Measurements from ENCODE around the gene IPO9. TPM values are rescaled to one million over a fixed set of nuclear protein-coding genes. Genes with fewer than 3 reads are reported as not detected.

The IPO9 gene
- total RNA-seq, 1 donor from 2014 or later: 10.3 TPM

DNA sequence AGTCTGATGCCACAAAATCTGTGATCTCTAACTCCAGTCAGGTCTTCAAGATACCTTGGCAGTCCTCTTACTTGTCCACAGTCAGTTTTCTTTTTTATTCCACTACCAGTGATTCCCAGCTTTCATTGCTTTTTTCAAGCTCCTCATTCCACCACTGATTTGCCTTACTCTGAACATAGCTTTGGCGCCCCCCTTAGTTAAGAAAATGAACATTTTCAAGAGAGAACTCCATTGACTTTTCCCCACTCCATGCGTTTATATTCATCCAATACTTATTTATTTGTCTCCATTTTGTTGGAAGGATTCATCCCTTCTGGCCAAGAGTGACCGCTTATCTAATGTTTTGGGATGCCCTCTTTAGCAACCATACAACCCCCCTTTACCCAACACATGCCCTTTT, 33.9 kb upstream of the IPO9 start:
- H3K36me3 ChIP-seq (ENCODE audit: control insufficient read depth, insufficient read depth, low read length): peaks cover 10% of the 10 kb centered on the region

DNA sequence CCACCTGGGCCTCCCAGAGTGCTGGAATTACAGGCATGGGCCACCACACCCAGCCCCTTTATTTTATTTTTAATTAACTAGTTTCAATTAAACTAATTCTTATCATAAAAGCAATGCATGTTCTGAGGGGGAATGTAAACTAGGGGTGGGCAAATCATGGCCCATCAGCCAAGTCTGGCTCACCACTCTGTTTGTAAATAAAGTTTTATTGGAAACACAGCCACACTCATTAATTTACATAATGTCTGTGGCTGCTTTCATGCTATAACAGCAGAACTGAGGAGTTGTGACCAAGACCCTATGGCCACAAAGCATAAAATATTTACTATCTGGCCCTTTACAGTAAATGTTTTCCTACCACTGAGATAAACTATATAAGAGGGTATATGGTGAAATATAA, 28.7 kb upstream of the IPO9 start:
- H3K4me3 ChIP-seq (ENCODE audit: low read depth, low read length): no peak overlapping the region
- DNase-seq (ENCODE audit: low read depth): no peak
- FAIRE-seq: no peak
- H3K36me3 ChIP-seq (ENCODE audit: control insufficient read depth, insufficient read depth, low read length): peaks cover 13% of the 10 kb centered on the region
- TF ChIP-seq, protein P1, sequence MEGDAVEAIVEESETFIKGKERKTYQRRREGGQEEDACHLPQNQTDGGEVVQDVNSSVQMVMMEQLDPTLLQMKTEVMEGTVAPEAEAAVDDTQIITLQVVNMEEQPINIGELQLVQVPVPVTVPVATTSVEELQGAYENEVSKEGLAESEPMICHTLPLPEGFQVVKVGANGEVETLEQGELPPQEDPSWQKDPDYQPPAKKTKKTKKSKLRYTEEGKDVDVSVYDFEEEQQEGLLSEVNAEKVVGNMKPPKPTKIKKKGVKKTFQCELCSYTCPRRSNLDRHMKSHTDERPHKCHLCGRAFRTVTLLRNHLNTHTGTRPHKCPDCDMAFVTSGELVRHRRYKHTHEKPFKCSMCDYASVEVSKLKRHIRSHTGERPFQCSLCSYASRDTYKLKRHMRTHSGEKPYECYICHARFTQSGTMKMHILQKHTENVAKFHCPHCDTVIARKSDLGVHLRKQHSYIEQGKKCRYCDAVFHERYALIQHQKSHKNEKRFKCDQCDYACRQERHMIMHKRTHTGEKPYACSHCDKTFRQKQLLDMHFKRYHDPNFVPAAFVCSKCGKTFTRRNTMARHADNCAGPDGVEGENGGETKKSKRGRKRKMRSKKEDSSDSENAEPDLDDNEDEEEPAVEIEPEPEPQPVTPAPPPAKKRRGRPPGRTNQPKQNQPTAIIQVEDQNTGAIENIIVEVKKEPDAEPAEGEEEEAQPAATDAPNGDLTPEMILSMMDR (IDR thresholded peaks at IDR 0.05; ENCODE audit: insufficient read depth, low read length, severe bottlenecking): no peak
- no peaks in the 10 kb centered on the region for H3K27me3 ChIP-seq (ENCODE audit: control insufficient read depth, insufficient read depth, low read length)

More for the DNA sequence above, 33.9 kb upstream of the IPO9 start:
- H3K4me3 ChIP-seq (ENCODE audit: low read depth, low read length): no peak overlapping the region
- no peak for DNase-seq (ENCODE audit: low read depth)
- TF ChIP-seq, protein P1 (IDR thresholded peaks at IDR 0.05; ENCODE audit: insufficient read depth, low read length, severe bottlenecking): no peak
- no peaks in the 10 kb centered on the region for H3K27me3 ChIP-seq (ENCODE audit: control insufficient read depth, insufficient read depth, low read length)
- FAIRE-seq: no peak

DNA sequence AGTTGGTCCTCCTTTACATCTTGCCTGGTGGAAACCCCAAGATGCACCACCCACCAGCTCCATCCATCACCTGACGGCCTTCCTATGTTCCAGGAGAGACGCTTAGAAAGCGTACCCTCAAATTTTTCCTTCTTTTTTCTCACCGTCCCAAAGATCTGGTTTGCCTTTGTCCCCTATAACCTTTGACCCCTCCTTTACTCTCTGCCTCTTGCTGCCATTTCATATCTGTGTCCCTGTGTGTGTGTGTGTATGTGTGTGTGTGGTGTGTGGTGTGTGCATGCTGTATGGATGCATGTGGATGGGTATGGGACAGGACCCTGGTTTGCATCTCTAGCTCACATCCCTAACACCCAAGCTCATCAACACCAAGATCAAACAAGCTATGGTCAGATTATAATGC, 22.2 kb upstream of the IPO9 start:
- Histone ChIP-seq H3K36me3 (ENCODE audit: control insufficient read depth, insufficient read depth, low read length) (peaks cover 36% of the 10 kb centered on the region), H3K4me3 (ENCODE audit: low read depth, low read length) (no peak overlapping the region), H3K27me3 (ENCODE audit: control insufficient read depth, insufficient read depth, low read length) (no peaks in the 10 kb centered on the region)
- DNase-seq (ENCODE audit: low read depth): no peak
- TF ChIP-seq, protein P1 (IDR thresholded peaks at IDR 0.05; ENCODE audit: insufficient read depth, low read length, severe bottlenecking): no peak
- FAIRE-seq: no peak

GRCh38 chr1:201807958-201808632, 20.9 kb upstream of the IPO9 start:
- Histone ChIP-seq H3K27me3 (ENCODE audit: control insufficient read depth, insufficient read depth, low read length) (no peaks in the 10 kb centered on the region), H3K36me3 (ENCODE audit: control insufficient read depth, insufficient read depth, low read length) (peaks cover 41% of the 10 kb centered on the region), H3K4me3 (ENCODE audit: low read depth, low read length) (no peak overlapping the region)
- no peak for DNase-seq (ENCODE audit: low read depth)
- TF ChIP-seq, protein P1 (IDR thresholded peaks at IDR 0.05; ENCODE audit: insufficient read depth, low read length, severe bottlenecking): no peak
- no peak for FAIRE-seq

- peaks cover 38% of the 10 kb centered on the region for H3K36me3 ChIP-seq (ENCODE audit: control insufficient read depth, insufficient read depth, low read length)
- TF ChIP-seq, protein P1 (IDR thresholded peaks at IDR 0.05; ENCODE audit: insufficient read depth, low read length, severe bottlenecking): no peak
- H3K27me3 ChIP-seq (ENCODE audit: control insufficient read depth, insufficient read depth, low read length): no peaks in the 10 kb centered on the region
- no peak overlapping the region for H3K4me3 ChIP-seq (ENCODE audit: low read depth, low read length)
- no peak for FAIRE-seq
- no peak for DNase-seq (ENCODE audit: low read depth)
These were observed 20.3 kb upstream of the IPO9 start for GRCh38 chr1:201808633-201808990.

DNA sequence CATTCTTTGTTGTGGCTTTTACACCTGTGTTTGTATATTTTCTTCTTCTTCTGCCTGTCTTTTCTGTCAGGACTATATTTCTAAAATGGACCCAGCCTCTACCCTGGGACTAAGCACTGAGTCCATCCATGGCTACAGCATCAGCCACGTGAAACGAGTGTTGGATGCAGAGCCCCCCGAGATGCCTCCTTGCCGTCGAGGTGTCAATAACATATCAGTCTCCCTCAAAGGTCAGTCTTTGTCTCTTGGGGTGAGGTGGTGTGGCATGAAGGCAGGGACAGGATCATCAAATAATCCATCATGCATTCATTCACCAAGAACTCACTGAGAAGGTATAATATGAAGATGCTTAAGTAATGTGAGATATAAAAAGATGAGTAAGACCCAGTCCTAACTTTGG, 19.1 kb upstream of the IPO9 start:
- DNase-seq (ENCODE audit: low read depth) (no peak), FAIRE-seq (no peak)
- H3K27me3 ChIP-seq (ENCODE audit: control insufficient read depth, insufficient read depth, low read length): no peaks in the 10 kb centered on the region
- no peak overlapping the region for H3K4me3 ChIP-seq (ENCODE audit: low read depth, low read length)
- H3K36me3 ChIP-seq (ENCODE audit: control insufficient read depth, insufficient read depth, low read length): peaks cover 34% of the 10 kb centered on the region
- TF ChIP-seq, protein P1 (IDR thresholded peaks at IDR 0.05; ENCODE audit: insufficient read depth, low read length, severe bottlenecking): no peak

All from bronchial epithelial cell (primary cell).